Type B pancreatic cell (in vitro differentiated cells): ENCODE measurements around the gene KIF14. TPM values are rescaled to one million over a fixed set of nuclear protein-coding genes. Genes with fewer than 3 reads are reported as not detected.

Experiments
- DNase-seq: peaks from one replicate; pipeline ENCODE4 v3.0.0; 2021; ENCODE audit warnings: mixed read lengths; ENCODE audit not compliant: unreplicated experiment; ENCODE audit errors: extremely low spot score
- H3K27ac Mint-ChIP-seq: 2 replicates; pipeline ENCODE4 v1.8.0; 2021; ENCODE audit warnings: mild to moderate bottlenecking, mixed read lengths
- H3K27me3 Mint-ChIP-seq: 2 replicates; pipeline ENCODE4 v1.8.0; 2021; ENCODE audit warnings: mixed read lengths
- H3K36me3 Mint-ChIP-seq: 2 replicates; pipeline ENCODE4 v1.8.0; 2021; ENCODE audit warnings: mixed read lengths
- H3K4me1 Mint-ChIP-seq: one replicate; pipeline ENCODE4 v1.8.0; 2021; ENCODE audit warnings: mixed read lengths; ENCODE audit not compliant: unreplicated experiment
- H3K4me3 Mint-ChIP-seq: 2 replicates; pipeline ENCODE4 v1.8.0; 2021; ENCODE audit warnings: mild to moderate bottlenecking, mixed read lengths
- H3K9me3 Mint-ChIP-seq: 2 replicates; pipeline ENCODE4 v1.8.0; 2021; ENCODE audit warnings: mixed read lengths
- CTCF ChIP-seq: fragments of 200-600 bp; sonication (generic); conservative IDR thresholded peaks from 2 replicates; pipeline ENCODE4 v1.5.0; 2021; ENCODE audit warnings: antibody characterized with exemption, mild to moderate bottlenecking
- long read RNA-seq: library from polyadenylated mRNA; unstranded; transcript quantifications from one replicate; pipeline ENCODE4 v2.0.0, GENCODE V29; 2020
- total RNA-seq: library from RNA; stranded (reverse); gene quantifications from 2 replicates; pipeline ENCODE4 v1.2.1, GENCODE V29; 2021; ENCODE audit warnings: low replicate concordance

KIF14 gene
- 3.8 and 12.8 TPM in 2 replicates for total RNA-seq
- long read RNA-seq, partial matches to known transcripts: 11 of 18 reads
- long read RNA-seq, other reads (novel, unspliced or antisense): 7 of 18 reads

GRCh38 chr1:200620273-200621131 is at the start of gene KIF14:
KIF14 (minus strand) TSS chr1:200620751; CDS start chr1:200618723, 2,028 bp downstream.
- Mint-ChIP-seq H3K27me3 (no peaks in the 10 kb centered on the region), H3K4me1 (peaks cover 22% of the 10 kb centered on the region), H3K9me3 (no peaks in the 10 kb centered on the region), H3K27ac (peak within 1 kb of the TSS; percentile 95), H3K4me3 (peak within 1 kb of the TSS; percentile 96), H3K36me3 (peaks cover 11% of the 10 kb centered on the region)
- peak; percentile 93 for DNase-seq
- TF ChIP-seq CTCF: no peak

- H3K27me3 Mint-ChIP-seq: no peaks in the 10 kb centered on the region
- peak; percentile 96 for DNase-seq
- H3K4me3 Mint-ChIP-seq: peak within 1 kb of the TSS; percentile 98
- H3K4me1 Mint-ChIP-seq: peaks cover 26% of the 10 kb centered on the region
- H3K9me3 Mint-ChIP-seq: no peaks in the 10 kb centered on the region
- H3K36me3 Mint-ChIP-seq: peaks cover 21% of the 10 kb centered on the region
- TF ChIP-seq CTCF: no peak
- peak within 1 kb of the TSS; percentile 97 for H3K27ac Mint-ChIP-seq
These were observed 49.0 kb upstream of the KIF14 start, which contains the start of gene DDX59 for GRCh38 chr1:200669314-200670241. DDX59 (minus strand) TSS chr1:200669907; CDS start chr1:200666740, 3,167 bp downstream.

- H3K4me1 Mint-ChIP-seq: peaks cover 23% of the 10 kb centered on the region
- peak overlapping the region; percentile 81 for H3K27ac Mint-ChIP-seq
- no peaks in the 10 kb centered on the region for H3K27me3 Mint-ChIP-seq
- no peak for DNase-seq
- H3K9me3 Mint-ChIP-seq: no peaks in the 10 kb centered on the region
- TF ChIP-seq CTCF: no peak
- H3K4me3 Mint-ChIP-seq: peak overlapping the region; percentile 98
- H3K36me3 Mint-ChIP-seq: peaks cover 30% of the 10 kb centered on the region
These were observed 48.2 kb upstream of the KIF14 start for GRCh38 chr1:200668514-200669313.

- no peak for DNase-seq
- peaks cover 41% of the 10 kb centered on the region for H3K36me3 Mint-ChIP-seq
- H3K9me3 Mint-ChIP-seq: no peaks in the 10 kb centered on the region
- TF ChIP-seq CTCF: no peak
- no peaks in the 10 kb centered on the region for H3K27me3 Mint-ChIP-seq
- peaks cover 16% of the 10 kb centered on the region for H3K4me1 Mint-ChIP-seq
- peak overlapping the region; percentile 12 for H3K27ac Mint-ChIP-seq
- peak overlapping the region; percentile 39 for H3K4me3 Mint-ChIP-seq
These were observed 45.8 kb upstream of the KIF14 start for GRCh38 chr1:200666309-200666708.

- H3K9me3 Mint-ChIP-seq: no peaks in the 10 kb centered on the region
- peaks cover 14% of the 10 kb centered on the region for H3K4me1 Mint-ChIP-seq
- H3K27ac Mint-ChIP-seq: peak overlapping the region; percentile 12
- DNase-seq: no peak
- H3K27me3 Mint-ChIP-seq: no peaks in the 10 kb centered on the region
- H3K36me3 Mint-ChIP-seq: peaks cover 44% of the 10 kb centered on the region
- no peak for TF ChIP-seq CTCF
- H3K4me3 Mint-ChIP-seq: no peak overlapping the region
These were observed 45.3 kb upstream of the KIF14 start for GRCh38 chr1:200665861-200666260.
